Left ventricle myocardium inferior (tissue), 1 donor: ENCODE data around the gene ZNF212. TPM values are rescaled to one million over a fixed set of nuclear protein-coding genes. Genes with fewer than 3 reads are reported as not detected.

Experiments
- DNase-seq: peaks from one replicate; pipeline ENCODE4 v3.0.0-alpha.2; 2020
- H3K27ac ChIP-seq: fragments of 200-600 bp; replicated peaks from 2 replicates; pipeline ENCODE4 v1.8.0; 2021
- H3K27me3 ChIP-seq: fragments of 200-600 bp; 2 replicates; pipeline ENCODE4 v1.8.0; 2021; ENCODE audit warnings: low read depth
- H3K36me3 ChIP-seq: fragments of 200-600 bp; 2 replicates; pipeline ENCODE4 v1.8.0; 2021
- H3K4me1 ChIP-seq: fragments of 200-600 bp; 2 replicates; pipeline ENCODE4 v1.8.0; 2021
- H3K4me3 ChIP-seq: fragments of 200-600 bp; 2 replicates; pipeline ENCODE4 v1.8.0; 2021; ENCODE audit warnings: mild to moderate bottlenecking, moderate library complexity
- H3K9me3 ChIP-seq: fragments of 200-600 bp; replicated peaks from 2 replicates; pipeline ENCODE4 v1.8.0; 2021
- CTCF ChIP-seq: fragments of 200-600 bp; IDR thresholded peaks from 2 replicates; pipeline ENCODE4 v1.8.0; 2021; ENCODE audit warnings: antibody characterized with exemption, mild to moderate bottlenecking, borderline replicate concordance
- intact Hi-C: fragments of 100-400 bp; cut with micrococcal nuclease; formaldehyde crosslinking; loops from one replicate; pipeline ENCODE4 v1.11.0; 2022
- total RNA-seq: library from RNA; stranded (reverse); fragmentation: NEBNext Ultra II Directional; extraction: Animal tissue kit (Norgen Biotek cat#: 25700); gene quantifications from one replicate; pipeline ENCODE4 v1.2.1, GENCODE V29; 2021
- donor health status: DM: no; HTN: yes; CAD: no; lungs with severe emphysema.

The ZNF212 gene
- total RNA-seq, 1 donor from 2014 or later: 5.4 TPM

DNA sequence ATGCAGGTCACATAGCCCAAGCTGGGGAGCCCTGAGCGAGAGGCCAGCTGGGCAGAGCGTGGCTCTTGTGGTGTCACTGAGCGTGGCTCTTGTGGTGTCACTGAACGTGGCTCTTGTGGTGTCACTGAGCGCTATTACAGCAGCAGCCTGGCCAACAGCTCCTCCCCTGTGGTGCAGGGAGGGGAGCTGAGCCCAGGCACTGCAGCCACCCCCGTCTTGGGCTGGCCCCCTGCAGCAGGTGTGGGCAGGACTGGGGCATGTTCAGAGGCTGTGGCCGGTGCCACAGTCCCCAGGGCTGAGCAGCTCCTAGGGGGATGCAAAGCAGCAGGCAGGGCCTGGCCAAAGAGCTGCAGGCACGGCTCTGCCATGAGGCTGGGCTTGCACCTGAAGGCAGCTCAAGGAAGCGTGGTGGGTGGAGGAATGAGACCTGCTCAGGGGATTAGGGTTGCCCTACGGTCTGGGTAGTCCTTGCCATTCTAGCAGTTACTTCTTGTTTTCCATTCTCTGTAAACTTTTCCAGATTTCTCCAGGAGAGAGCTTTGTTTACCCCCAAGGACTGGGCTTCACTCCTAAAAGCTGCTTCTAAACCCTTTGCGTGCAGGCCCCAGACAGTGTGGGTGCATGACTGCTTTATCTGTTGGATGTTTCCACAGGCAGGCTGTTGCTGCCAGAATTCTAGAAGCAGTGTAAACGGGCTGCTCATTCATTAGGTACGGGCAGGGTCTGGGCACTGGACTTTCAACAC lies 51.8 kb downstream of the ZNF212 start:
- TF ChIP-seq CTCF: no peak
- Histone ChIP-seq H3K27me3 (no peaks in the 10 kb centered on the region), H3K9me3 (no peaks in the 10 kb centered on the region), H3K36me3 (peaks cover 31% of the 10 kb centered on the region), H3K4me1 (peaks cover 16% of the 10 kb centered on the region), H3K27ac (no peak overlapping the region), H3K4me3 (no peak overlapping the region)
- DNase-seq: no peak
- intact Hi-C loops: no loop called here

- no peak for DNase-seq
- no peaks in the 10 kb centered on the region for H3K27me3 ChIP-seq
- H3K4me3 ChIP-seq: no peak overlapping the region
- intact Hi-C loops: no loop called here
- no peak overlapping the region for H3K27ac ChIP-seq
- peaks cover 31% of the 10 kb centered on the region for H3K36me3 ChIP-seq
- no peak for TF ChIP-seq CTCF
- H3K4me1 ChIP-seq: peaks cover 15% of the 10 kb centered on the region
- H3K9me3 ChIP-seq: no peaks in the 10 kb centered on the region
Measured at GRCh38 chr7:149291781-149292461, 52.5 kb downstream of the ZNF212 start.

DNA sequence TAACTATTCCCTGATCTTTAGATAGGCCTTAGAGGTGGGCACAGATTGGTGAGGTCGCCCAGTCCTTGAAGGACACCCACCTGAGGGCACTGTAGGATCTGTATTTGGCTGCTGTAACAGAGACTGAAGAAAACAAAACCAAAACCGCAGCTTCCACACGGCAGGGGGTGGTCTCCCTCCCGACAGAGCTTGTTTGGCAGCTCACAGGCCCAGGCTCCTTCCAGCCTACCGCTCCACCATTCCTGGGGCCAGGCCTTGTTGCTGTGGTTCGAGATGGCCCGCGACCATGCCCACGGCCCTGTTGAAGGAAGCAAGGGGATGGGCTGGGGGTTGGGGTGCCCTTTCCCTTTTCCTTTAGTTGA lies 53.0 kb downstream of the ZNF212 start:
- Histone ChIP-seq H3K27ac (no peak overlapping the region), H3K4me3 (no peak overlapping the region), H3K4me1 (peaks cover 15% of the 10 kb centered on the region), H3K9me3 (no peaks in the 10 kb centered on the region), H3K27me3 (no peaks in the 10 kb centered on the region), H3K36me3 (peaks cover 31% of the 10 kb centered on the region)
- TF ChIP-seq CTCF: no peak
- intact Hi-C loops: no loop called here
- no peak for DNase-seq

DNA sequence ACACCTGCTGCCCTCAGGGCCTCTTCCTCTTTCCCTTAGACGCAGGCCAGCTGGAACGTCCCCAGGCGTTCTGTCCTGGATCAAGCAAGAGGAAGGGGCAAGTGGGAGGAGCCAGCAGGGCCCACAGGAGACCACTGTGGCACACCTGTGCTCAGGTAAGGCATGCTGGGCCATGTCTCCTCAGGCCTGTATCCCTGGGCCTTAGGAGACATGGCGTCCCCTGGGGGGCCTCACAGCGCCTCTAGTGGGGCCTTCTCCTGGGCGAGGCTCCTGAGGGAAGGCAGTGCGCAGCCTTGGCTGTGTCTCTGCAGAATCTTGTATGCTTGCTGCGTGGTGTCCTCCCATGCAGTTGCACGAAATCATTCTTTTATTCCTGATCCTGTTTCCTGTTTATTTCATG lies 53.9 kb downstream of the ZNF212 start:
- H3K9me3 ChIP-seq: no peaks in the 10 kb centered on the region
- no peak for TF ChIP-seq CTCF
- H3K4me1 ChIP-seq: peaks cover 15% of the 10 kb centered on the region
- peaks cover 28% of the 10 kb centered on the region for H3K36me3 ChIP-seq
- intact Hi-C loops: no loop called here
- no peak overlapping the region for H3K4me3 ChIP-seq
- DNase-seq: no peak
- no peaks in the 10 kb centered on the region for H3K27me3 ChIP-seq
- no peak overlapping the region for H3K27ac ChIP-seq

GRCh38 chr7:149293946-149294633 lies 54.6 kb downstream of the ZNF212 start:
- no peak for TF ChIP-seq CTCF
- no peak overlapping the region for H3K4me3 ChIP-seq
- no peak overlapping the region for H3K27ac ChIP-seq
- H3K27me3 ChIP-seq: no peaks in the 10 kb centered on the region
- H3K9me3 ChIP-seq: no peaks in the 10 kb centered on the region
- H3K36me3 ChIP-seq: peaks cover 28% of the 10 kb centered on the region
- DNase-seq: no peak
- peaks cover 15% of the 10 kb centered on the region for H3K4me1 ChIP-seq
- intact Hi-C loops: no loop called here
